ENCODE results near the gene SYTL1. TPM values are rescaled to one million over a fixed set of nuclear protein-coding genes. Genes with fewer than 3 reads are reported as not detected.

Gene SYTL1, protein sequence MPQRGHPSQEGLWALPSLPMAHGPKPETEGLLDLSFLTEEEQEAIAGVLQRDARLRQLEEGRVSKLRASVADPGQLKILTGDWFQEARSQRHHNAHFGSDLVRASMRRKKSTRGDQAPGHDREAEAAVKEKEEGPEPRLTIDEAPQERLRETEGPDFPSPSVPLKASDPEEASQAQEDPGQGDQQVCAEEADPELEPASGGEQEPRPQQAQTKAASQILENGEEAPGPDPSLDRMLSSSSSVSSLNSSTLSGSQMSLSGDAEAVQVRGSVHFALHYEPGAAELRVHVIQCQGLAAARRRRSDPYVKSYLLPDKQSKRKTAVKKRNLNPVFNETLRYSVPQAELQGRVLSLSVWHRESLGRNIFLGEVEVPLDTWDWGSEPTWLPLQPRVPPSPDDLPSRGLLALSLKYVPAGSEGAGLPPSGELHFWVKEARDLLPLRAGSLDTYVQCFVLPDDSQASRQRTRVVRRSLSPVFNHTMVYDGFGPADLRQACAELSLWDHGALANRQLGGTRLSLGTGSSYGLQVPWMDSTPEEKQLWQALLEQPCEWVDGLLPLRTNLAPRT
- 30.6 TPM for total RNA-seq
- long read RNA-seq, transcript SYTL1-210 (15 exons, 1,878 nt): major isoform, 27 of 71 reads
- long read RNA-seq, partial matches to known transcripts: 6 of 71 reads
- long read RNA-seq, other reads (novel, unspliced or antisense): 35 of 71 reads

DNA sequence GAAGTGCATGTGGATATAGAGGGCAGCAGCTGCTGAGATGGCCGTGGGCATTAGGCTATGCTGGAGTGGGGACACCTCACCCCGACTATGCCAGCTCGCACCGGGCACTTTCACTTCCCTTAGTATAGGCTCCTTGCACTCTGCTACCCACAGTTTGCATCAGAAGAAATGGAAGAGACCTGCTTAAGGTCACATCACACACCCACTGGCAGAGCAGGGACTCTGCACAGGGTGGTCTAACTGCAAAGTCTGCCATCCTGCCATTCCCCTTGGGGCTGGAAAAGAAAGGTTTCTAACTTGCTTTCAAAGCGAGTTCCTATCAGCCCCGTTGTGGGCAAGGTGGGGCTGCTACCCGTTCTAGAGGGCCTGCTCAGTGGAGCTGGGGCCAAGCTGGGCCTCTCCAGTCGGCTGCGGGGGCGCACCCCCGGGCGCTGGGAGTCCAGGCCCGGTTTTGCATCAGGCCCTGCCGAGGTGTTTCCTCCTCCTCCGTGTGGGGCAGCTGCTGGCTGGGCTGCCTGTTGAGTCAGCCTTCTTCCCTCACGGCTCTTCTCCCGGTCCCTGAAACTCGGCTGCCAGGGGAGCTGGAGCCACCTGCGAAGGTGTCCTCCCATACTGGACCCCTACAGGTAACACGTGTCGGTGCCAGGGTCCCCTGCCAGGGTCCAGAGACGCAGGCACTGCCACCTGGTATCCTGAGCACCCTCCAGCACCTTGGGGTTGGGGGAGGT, at the start of gene SYTL1:
TSS of gene SYTL1 (plus strand) at position 498 of the 728 bp plus-strand sequence. CDS start 3,313 bp downstream, outside the sequence.
- Histone ChIP-seq H3K4me1 (peaks cover 8% of the 10 kb centered on the region), H3K27ac (peak within 1 kb of the TSS; percentile 82), H3K9me3 (no peaks in the 10 kb centered on the region), H3K27me3 (no peaks in the 10 kb centered on the region), H3K36me3 (peaks cover 4% of the 10 kb centered on the region), H3K4me3 (peak within 1 kb of the TSS; percentile 62)
- TF ChIP-seq, protein P1, sequence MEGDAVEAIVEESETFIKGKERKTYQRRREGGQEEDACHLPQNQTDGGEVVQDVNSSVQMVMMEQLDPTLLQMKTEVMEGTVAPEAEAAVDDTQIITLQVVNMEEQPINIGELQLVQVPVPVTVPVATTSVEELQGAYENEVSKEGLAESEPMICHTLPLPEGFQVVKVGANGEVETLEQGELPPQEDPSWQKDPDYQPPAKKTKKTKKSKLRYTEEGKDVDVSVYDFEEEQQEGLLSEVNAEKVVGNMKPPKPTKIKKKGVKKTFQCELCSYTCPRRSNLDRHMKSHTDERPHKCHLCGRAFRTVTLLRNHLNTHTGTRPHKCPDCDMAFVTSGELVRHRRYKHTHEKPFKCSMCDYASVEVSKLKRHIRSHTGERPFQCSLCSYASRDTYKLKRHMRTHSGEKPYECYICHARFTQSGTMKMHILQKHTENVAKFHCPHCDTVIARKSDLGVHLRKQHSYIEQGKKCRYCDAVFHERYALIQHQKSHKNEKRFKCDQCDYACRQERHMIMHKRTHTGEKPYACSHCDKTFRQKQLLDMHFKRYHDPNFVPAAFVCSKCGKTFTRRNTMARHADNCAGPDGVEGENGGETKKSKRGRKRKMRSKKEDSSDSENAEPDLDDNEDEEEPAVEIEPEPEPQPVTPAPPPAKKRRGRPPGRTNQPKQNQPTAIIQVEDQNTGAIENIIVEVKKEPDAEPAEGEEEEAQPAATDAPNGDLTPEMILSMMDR (IDR thresholded peaks at IDR 0.05): no peak
- ATAC-seq (peak; percentile 82), DNase-seq (peak; percentile 86)
- intact Hi-C loops (cut with DNase I): no loop called here

DNA sequence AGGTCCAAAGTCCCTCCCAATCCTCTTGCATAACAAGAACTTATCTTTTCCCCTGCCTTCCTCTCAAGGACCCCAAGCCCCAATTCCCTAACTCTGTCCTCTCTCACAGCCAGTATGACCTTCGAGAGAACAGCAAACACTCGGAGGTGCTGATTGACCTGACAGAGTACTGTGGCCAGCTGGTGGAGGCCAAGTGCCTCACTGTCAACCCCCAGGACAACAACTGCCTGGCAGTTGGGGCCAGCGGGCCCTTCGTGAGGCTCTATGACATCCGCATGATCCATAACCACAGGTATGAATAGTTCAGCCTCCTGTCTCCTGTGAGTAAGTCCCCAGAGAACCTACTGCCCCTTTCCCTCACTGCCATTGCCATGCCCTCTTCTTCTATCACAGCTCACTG, 49.7 kb upstream of the SYTL1 start:
- H3K27me3 ChIP-seq: no peaks in the 10 kb centered on the region
- no peak for DNase-seq
- H3K27ac ChIP-seq: no peak overlapping the region

DNA sequence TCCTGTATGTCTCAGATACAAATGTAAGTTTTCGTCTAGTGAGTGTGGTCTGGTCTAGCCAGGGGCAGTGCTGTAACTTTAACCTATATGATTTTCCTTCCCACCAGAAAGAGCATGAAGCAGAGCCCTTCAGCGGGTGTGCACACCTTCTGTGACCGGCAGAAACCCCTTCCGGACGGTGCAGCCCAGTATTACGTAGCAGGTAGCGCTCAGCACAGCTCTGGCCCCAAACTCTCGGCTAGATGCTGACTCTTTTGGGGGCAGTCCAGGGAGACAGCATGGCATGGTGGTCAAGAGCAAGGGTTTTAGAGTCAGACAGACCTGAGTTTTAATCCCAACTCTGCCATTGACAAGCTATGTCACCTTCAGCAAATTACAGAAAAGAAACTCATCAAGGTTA, 47.9 kb upstream of the SYTL1 start:
- ATAC-seq (no peak), DNase-seq (no peak)
- intact Hi-C loops (cut with DNase I): no loop called here
- Histone ChIP-seq H3K4me3 (no peak overlapping the region), H3K9me3 (no peaks in the 10 kb centered on the region), H3K4me1 (peaks cover under 1% of the 10 kb centered on the region), H3K27ac (no peak overlapping the region), H3K36me3 (peaks cover 65% of the 10 kb centered on the region), H3K27me3 (no peaks in the 10 kb centered on the region)
- TF ChIP-seq, protein P1 (IDR thresholded peaks at IDR 0.05): no peak

More for the DNA sequence above, 49.7 kb upstream of the SYTL1 start:
- Histone ChIP-seq H3K9me3 (no peaks in the 10 kb centered on the region), H3K4me3 (no peak overlapping the region), H3K4me1 (no peaks in the 10 kb centered on the region), H3K36me3 (peaks cover 61% of the 10 kb centered on the region)
- ATAC-seq: peak; percentile 79
- TF ChIP-seq, protein P1 (IDR thresholded peaks at IDR 0.05): no peak
- intact Hi-C loops (cut with DNase I): no loop called here

DNA sequence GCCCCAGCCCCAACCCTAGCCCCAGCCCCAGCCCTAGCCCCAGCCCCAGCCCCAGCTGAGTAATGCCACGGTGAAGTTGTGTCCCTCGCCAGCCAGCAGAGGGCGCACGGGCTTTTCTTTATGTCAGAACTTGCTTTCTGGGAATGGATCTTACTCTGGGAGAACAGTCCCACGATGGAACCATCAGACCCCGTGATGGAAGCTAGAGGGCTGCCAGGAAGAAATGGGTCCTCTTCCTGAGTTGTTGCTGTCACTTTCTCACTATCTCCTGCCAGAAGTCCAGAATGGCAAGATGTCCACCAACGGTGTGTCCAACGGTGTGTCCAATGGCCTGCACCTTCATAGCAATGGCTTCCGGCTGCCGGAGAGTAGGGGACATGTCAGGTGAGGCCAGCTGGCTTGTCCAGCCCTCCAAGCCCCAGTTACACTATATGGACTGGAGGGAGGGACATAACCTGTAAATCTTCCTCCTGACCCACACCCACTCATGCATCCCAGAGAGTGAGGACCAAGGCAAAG, 45.0 kb upstream of the SYTL1 start:
- TF ChIP-seq, protein P1 (IDR thresholded peaks at IDR 0.05): peak; percentile 59
- ATAC-seq (peak; percentile 51), DNase-seq (peak; percentile 86)
- H3K27me3 ChIP-seq: no peaks in the 10 kb centered on the region
- peaks cover 21% of the 10 kb centered on the region for H3K4me1 ChIP-seq
- no peak overlapping the region for H3K4me3 ChIP-seq
- H3K27ac ChIP-seq: no peak overlapping the region
- H3K9me3 ChIP-seq: no peaks in the 10 kb centered on the region
- H3K36me3 ChIP-seq: peaks cover 61% of the 10 kb centered on the region
- intact Hi-C loops (cut with DNase I): no loop called here

DNA sequence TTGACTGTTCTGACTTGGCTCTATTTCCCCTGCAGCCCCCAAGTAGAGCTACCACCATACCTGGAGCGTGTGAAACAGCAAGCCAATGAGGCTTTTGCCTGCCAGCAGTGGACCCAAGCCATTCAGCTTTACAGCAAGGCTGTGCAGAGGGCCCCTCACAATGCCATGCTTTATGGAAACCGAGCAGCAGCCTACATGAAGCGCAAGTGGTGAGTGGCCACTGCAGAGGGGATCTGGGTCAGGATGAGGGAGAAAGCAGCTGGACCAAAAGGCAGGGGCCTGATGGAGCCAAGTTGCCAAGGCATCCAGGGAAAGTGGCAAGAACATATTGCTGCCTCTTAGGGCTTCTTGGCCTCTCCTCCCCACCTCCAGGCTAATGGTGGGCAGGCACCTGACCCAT, 43.9 kb upstream of the SYTL1 start:
- DNase-seq (no peak), ATAC-seq (no peak)
- Histone ChIP-seq H3K27ac (no peak overlapping the region), H3K9me3 (no peaks in the 10 kb centered on the region), H3K4me1 (peaks cover 21% of the 10 kb centered on the region), H3K4me3 (no peak overlapping the region), H3K36me3 (peaks cover 58% of the 10 kb centered on the region), H3K27me3 (no peaks in the 10 kb centered on the region)
- intact Hi-C loops (cut with DNase I): no loop called here
- TF ChIP-seq, protein P1 (IDR thresholded peaks at IDR 0.05): no peak
